NCI-H446 treated with DMSO at 0.1 percent for 48 hours (cell line): Measurements from ENCODE around the gene PLSCR2.
"Not testable (repeated sequence)": the region's sequence is repeated elsewhere in the genome, so short reads cannot be mapped to it uniquely, and the experiment has no call there.

ENCODE experiments used
- DNase-seq: peaks from one replicate; lab custom pipeline; 2025; lab: John Stamatoyannopoulos, UW

PLSCR2 gene

DNA sequence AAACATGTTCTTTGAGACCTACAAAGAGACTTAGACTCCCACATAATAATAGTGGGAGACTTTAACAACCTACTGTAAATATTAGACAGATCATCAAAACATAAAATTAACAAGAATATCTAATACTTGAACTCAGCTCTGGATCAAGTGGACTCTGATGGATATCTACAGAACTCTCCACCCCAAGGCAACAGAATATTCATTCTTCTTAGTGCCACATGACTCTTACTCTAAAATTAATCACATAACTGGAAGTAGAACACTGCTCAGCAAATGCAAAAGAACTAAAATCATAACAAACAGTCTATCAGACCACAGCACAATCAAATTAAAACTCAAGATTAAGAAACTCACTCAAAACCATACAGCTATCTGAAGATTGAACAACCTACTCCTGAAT is 15.9 kb upstream of the PLSCR2 start:
- DNase-seq: no peak

DNA sequence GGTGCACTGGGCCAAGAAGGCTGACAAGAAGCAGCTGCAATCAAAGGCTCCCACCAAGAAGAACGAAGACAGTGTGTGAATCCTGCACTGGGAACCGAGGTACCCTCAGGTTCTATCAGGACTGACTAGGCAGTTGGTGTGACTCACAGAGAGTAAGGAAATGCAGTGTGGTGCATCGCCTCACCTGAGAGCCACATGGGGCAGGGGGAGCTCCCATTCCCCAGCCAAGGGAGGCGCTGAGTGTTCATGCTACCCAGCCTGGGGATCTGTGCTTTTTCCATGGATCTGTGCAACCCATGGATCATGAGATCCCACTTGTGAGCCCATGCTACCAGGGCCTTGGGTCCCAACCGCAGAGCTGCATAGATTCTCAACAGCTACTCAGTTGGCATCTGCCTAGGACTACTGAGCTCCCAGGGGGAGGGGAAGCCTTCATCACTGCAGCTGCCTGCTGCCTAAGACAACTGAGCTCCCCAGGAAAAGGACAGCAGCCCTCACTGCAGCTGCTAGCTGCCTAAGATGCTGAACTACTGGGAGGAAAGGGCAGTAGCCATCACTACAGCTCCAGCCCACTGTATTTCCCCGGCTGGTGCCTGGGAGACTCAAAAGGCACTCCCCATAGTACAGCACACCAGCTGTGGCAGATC is 6.9 kb upstream of the PLSCR2 start:
- DNase-seq: no peak

DNA sequence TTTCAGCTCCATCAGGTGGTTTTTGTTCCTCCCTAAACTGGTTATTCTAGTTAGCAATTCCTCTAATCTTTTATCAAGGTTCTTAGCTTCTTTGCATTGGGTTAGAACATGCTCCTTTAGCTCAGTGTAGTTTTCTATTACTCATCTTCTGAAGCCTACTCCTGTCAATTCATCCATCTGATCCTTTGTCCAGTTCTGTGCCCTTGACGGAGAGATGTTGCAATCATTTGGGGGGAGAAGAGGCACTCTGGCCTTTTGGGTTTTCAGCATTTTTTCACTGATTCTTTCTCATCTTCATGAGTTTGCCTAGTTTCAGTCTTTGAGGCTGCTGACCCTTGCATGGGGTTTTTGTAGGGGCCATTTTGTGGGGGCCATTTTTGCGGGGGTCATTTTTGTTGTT is 5.6 kb upstream of the PLSCR2 start:
- not testable (repeated sequence) for DNase-seq

DNA sequence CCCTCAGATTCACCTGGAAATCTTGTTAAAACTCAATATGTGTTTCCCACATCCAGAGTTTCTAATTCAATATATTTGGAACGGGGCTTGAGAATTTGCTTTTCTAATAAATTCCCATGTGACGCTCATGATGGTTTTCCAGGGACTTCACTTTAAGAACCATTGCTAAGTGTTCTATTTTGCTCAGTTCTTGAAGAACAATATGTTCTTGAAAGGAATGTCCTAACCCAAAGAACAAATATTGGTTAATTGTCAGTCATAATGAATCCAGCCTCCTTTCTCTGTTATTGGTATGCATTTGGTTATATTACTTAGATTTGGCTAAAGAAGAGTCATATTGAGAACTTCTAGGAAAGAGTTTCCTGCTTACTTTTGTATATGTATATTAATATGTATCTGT is 4.4 kb upstream of the PLSCR2 start:
- DNase-seq: no peak

DNA sequence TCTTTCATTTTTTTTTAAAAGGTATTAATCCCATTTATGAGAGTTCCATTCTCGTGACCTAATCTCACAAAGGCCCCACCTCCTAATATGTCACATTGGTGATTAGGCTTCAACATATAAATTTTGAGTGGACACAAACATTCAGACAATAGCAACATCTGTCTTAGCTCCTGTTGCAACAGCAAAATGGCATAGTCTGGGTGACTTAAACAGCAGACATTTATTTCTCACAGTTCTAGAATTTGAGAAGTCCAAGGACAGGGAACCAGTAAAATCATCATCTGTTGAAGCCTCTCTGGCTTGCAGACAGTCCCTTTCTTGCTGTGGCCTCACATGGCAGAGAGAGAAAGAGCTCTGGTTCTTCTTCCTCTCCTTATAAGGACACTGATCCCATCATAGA is 3.2 kb upstream of the PLSCR2 start:
- no peak for DNase-seq

DNA sequence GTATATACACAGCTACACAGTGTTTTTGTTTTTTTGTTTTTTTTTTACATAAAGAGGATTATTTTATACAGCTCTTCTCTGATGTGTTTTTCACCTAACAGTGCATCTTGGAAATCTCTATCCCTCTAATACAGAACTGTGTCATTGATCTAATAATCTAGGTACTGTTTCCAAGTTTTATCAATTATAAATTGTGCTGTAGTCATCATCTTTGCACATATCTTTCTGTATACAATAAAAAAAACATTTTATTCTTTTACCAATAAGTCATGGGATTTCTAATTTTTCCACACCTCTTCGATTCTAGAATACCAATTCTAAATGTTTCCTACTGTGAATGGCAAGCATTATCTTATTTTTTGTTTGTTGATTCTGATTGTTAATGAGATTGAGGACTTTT is 1.7 kb upstream of the PLSCR2 start:
- no peak for DNase-seq

DNA sequence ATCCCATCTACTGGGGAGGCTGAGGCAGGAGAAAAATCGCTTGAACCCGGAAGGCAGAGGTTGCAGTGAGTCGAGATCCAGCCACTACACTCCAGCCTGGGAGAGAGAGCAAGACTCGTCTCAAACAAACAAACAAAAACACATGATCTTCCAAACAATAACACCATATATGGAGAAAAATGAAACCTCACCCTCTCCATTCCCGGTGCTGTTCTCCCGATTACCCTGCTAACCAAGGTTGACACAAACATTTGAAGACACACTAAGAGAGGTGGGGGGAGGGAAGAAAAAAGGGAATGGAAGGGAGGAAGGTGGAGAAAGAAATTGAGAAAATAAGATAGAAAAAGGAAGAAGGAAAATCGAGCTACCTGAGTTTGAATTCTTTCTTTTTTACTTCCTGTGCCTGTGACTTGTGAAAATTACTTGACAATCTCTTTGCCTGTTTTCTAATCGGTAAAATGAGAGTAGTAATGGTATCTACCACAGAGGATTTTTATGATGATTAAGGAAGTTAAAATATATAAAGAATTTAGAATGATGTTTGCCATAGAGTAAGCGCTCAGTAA is 1.1 kb upstream of the PLSCR2 start:
- no peak for DNase-seq

DNA sequence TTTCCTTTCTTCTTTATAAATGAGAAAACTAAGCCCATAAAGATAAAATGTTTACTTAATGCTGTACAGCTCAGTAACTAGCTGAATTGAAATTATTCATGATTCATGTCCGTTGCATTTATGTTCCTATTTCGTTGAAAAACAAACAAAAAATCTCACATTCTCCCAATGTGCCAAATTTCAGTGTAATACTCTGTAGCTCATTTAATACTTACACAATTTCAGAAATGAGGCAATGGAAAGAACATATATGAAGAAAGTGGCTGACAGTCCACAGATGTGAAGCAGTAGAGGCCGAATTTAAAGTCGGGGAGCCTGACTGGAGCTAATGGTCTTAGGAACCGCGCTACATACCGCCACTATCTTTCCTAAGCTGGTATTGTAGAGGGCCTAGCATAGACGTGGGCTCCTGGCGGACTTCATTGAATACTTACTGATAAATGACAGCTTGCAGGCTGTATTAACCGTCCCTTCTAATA is 651 bp downstream of the PLSCR2 start:
- DNase-seq: no peak

DNA sequence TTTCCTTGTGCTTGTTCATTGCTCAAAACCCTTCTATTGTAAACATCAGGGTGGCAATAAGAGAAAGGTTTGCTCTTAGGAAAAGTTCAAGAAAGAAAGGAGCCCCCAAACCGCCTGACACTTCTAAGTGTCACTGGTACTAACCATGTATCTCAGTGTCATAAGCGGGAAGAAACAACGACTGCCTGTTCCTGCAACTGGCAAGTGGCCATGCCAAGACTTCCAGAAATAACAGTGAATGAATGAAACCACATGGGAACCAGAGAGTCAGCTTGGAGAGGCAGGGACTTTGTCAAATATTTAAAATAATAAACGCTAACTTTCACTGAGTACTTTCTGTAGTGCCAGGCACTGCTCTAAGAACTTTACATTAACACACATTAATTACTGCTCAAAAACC is 1.1 kb downstream of the PLSCR2 start:
- no peak for DNase-seq

DNA sequence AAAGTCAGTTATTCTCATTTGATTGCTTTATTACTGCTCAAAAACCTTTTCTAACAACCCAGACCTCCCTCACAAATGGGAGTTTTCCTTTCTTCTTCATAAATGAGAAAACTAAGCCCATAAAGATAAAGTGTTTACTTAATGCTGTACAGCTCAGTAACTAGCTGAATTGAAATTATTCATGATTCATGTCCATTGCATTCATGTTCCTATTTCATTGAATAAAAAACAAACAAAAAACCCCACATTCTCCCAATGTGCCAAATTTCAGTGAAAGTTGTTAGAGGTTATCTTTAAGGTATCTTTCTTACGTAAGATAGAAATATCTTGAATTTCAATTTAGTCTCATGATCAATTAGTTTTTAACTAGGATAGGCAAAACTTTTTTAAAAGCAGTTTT is 2.8 kb downstream of the PLSCR2 start:
- DNase-seq: no peak

DNA sequence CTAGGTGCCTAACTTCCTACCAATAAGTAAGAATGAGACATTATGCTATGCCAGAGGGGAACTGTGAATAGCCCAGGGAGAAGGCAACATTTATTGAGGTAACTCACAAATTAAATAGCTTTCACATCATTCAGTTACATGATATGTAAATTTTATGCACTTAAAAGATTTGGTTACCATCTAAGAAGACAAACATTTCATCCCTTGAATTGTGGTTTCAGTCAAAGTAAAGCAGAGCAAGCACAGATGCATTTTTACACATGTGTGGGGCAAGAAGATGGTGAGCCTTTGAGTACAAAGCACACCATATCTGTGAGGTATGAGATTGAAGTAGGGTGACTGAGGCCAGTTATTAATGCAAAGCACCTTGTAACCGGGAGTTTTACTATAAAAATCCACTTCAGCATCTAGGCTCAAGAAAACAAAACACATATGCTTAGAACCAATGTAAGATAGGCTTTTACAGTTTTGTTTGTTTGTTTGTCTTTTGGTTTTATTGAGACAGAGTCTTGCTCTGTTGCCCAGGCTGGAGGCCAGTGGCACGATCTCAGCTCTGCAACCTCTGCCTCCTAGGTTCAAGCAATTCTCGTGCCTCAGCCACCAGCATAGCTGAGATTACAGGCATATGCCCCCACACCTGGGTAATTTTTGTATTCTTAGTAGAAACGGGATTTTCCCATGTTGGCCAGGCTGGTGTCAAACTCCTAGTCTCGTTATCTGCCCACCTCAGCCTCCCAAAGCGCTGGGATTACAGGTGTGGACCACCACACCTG is 3.5 kb downstream of the PLSCR2 start:
- DNase-seq: no peak

DNA sequence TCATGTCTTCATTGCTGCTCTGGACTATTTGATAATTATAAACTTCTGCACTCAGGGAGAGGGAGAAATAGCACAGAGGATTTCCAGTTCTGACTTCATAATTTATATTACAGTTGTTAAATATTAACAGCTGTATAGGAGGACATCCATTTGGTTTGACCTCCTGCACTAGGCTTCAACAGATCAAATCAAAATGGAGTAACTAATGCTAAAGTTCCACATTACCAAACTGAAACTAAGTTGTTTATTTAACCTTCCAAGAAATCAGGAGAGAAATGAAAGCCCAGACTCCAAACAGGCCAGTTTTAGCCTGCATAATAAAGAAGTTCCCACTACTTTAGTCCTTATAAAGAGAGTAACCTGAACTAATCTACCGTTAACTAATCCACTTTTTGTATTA is 4.6 kb downstream of the PLSCR2 start:
- DNase-seq: no peak

DNA sequence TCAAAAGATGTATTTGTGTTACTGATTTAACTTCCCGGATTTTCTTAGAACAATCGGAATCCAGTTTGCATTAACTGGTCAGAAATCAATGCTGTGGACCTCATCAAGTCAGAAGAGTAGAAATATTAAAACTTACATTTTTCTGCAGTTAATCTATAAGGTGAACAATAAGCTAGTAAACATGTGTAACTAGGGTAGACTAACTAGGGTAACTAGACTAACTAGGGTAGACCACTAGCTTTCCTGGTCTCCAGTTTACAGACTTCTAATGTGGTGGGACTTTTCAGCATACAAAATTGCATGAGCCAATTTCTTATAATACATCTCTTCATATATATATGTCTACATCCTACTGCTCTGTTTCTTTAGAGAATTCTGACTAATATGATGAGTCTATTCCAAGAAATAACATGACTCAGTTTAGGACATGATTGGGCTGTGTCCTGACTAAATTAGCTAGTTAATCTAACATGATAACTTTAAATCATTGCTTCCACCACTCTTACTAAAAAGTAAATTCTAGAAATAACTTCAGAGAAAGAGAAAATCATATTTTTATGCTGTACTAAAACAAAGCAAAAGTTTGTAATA is 5.3 kb downstream of the PLSCR2 start:
- DNase-seq: no peak

DNA sequence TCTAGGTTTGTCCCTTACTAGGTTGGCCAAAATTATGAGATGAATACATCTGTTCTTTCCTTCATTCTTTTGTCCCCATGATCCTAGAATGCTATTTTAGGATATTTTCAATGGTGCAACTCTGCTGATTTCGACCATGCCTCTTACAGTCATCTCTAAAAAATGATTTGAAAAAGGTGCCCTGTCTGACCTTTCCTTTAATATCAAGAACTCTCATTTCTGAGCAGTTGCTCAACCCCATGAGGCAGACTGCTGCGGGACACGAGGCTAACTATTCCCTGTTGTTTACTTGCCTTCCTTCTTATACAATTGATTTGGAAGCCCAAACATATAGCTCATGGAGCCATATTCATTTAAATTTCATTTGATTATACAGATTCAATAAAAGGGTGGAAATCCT is 14.6 kb downstream of the PLSCR2 start:
- DNase-seq: no peak

DNA sequence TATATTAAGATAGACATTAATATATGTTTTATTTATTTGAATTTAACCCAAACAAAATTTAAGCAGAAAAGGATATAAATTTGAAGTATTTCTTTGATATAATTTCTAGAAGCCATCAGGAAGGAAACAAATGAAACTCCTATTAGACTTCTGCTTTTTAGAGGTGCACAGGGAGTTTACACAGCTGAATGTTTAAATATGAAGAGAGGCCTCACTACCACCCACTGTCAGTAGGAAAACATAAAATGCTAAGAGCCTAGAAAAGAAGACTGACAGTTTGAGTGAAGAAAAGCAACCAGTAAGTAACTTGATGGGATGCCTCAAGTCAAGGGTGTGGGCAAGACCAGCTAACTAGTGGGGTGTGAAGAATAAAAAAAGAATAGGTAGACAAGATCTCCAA is 19.7 kb downstream of the PLSCR2 start:
- no peak for DNase-seq

DNA sequence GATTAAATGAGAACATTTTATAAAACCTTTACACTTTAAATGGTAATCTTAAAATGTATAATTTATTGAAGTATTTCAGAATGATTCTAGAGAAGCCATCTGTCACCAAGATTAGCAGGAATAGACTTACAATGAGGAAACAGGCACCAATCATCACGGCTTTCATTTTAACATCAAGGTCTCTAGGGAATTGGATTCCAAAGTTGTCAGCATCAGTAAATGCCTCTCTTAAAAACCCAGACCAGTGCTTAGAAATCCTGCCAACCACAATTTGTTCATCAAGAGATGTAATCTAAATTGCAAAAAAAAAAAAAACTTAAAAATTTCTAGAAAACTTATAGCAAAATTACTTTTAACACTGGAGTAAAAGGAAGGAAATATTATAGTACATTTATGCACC is 20.3 kb downstream of the PLSCR2 start:
- DNase-seq: no peak

DNA sequence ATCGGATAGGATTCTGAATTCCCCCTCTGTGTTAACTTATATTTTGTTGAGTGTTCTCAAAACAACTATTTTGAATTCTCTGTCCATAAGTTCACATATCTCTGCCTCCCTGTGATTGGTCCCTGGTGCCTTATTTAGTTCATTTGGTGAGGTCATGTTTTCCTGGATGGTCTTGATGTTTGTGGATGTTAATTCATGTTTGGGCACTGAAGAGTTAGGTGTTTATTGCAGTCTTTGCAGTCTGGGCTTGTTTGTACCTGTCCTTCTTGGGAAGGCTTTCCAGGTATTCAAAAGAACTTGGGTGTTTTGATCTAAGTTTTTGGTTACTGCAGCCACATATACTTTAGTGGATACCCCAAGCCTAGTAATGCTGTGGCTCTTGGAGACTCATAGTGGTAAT is 23.3 kb downstream of the PLSCR2 start:
- DNase-seq: no peak

DNA sequence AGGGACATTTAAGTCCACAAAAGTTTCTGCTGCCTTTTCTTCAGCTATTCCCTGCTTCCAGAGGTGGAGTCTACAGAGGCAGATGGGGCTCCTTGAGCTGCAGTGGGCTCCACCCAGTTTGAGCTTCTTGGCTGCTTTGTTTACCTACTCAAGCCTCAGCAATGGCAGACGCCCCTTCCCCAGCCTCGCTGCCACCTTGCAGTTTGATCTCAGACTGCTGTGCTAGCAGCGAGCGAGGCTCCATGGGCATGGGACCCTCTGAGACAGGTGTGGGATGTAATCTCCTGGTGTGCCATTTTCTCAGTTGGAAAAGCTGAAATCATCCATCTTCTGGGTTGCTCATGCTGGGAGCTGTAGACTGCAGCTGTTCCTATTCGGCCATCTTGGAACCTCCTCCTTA is 29.1 kb downstream of the PLSCR2 start:
- not testable (repeated sequence) for DNase-seq

DNA sequence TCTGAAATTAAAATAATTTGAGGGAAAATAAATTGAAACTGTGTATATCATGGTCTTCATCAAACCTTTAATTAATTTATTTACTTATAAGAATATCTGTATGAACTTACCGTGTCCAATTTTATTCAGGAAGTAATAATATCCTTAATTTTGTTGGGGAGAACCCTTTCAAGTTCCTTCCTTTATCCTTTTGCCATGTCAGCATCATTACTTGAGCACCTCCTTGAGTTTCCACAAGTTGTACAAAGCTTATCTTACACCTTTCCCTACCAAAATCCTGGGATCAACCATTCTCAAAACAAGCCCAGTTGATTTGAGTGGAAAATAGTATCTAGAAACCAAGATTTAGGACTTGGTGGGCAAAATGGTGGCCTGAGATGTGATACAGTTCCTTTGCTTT is 37.3 kb downstream of the PLSCR2 start:
- no peak for DNase-seq

DNA sequence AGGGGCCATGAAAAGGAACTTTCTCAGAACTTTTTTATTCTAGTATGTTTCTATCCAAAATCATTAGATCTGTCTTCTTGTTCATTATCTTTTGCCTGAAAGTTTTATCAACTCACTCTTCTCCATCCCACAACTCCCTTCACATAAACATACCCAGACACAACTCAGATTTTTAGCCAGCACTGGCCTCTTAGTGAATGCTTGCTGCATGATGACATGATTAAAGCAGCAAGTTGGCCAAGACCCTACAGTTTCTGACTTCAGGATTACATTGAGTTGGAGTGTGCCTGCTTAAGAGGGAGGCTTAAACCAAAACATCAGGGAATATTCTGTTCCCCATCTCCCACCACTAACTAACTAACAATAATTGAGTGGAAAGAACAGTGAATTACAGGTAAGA is 38.1 kb downstream of the PLSCR2 start:
- no peak for DNase-seq

DNA sequence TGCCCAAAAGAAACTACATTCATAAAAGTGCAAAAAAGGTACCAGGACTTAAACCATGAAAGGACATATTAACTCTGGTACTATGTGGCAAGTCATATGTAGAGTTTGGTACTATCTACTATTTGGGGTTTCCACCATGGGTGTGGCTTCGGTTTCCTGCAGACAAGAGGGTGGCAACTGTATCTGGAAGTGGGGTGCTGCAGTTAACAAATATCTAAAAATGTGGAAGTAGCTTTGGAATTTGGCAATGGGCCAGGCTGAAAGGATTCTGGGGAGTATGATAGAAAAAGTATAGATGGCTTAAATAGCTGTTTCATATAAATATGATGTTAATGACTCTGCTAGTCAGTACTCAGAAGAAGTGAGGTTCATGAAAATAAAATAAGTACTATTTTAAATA is 44.0 kb downstream of the PLSCR2 start:
- DNase-seq: no peak

DNA sequence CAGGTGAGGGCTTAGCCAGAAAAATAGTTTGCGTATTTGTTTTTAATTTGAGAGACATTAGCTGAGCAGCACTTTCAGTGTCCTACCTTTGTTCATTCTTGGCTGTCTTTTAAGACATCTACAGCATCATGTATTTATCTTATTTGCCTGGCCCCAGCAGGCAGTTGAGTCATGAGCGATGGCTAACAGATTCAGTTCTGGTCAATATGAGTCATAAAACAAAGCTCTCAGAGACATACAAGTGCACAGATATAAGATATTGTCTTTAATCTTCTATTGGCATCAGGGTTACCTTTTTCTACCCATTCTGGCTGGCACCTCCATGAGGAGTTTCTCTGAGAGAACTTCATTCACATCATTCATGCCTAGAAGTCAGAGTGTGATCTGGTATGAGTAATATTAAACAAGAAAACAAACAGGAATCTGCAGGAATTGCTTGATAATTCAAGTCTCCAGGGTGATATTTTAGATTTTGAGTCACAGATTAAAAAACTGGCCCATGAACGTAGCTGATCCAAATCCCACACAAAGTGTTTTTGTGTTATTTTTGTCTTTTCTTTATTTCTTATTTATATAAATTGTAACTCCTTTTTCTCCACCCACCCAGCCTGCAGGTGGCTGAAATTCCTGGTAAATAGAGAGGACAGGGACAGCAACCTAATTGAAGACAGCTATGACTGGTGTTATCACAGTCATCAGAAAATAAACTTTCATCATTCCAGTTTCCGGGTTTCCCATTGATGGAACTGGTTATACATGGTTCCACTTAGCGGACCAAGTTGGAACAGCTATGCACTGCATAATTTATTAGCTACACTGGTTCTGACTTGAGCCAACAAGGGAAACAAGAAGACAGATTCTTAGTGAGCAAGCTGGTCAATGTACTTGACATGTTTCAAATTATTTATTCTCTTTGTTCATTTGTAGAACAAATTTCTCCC is 47.3 kb downstream of the PLSCR2 start:
- DNase-seq: no peak
